ENCODE measurements around the gene PRODH.

Gene PRODH

GRCh38 chr22:18929459-18929858, 6.6 kb downstream of the PRODH start:
- Histone ChIP-seq H2BK120ac (ENCODE audit: low read depth, low read length) (no peak overlapping the region), H2BK15ac (ENCODE audit: low read depth, poor library complexity, severe bottlenecking) (no peak overlapping the region), H3K36me3 (ENCODE audit: control insufficient read depth in 1 of 2, insufficient read depth in 2 of 2, low read depth in 1 of 2, low read length in 2 of 2) (no peaks in the 10 kb centered on the region), H3K4me2 (ENCODE audit: low read length, poor library complexity, severe bottlenecking) (no peak overlapping the region), H3K4me1 (ENCODE audit: control insufficient read depth, insufficient read depth, low read depth, low read length) (no peaks in the 10 kb centered on the region), H3K27ac (ENCODE audit: low read length, poor library complexity, severe bottlenecking) (no peak overlapping the region), H3K18ac (ENCODE audit: low read depth in 1 of 2, low read length in 2 of 2) (no peak overlapping the region), H3K4ac (ENCODE audit: low read depth in 1 of 2, low read length in 2 of 2) (no peak overlapping the region), H2AK5ac (ENCODE audit: low read length, severe bottlenecking) (no peak overlapping the region), H3K27me3 (ENCODE audit: control insufficient read depth in 1 of 2, insufficient read depth in 1 of 2, low read length in 2 of 2) (no peaks in the 10 kb centered on the region), H3K79me1 (replicated peaks; ENCODE audit: low read length, poor library complexity, severe bottlenecking) (no peaks in the 10 kb centered on the region), H2BK5ac (ENCODE audit: low read depth, low read length, poor library complexity, severe bottlenecking) (no peak overlapping the region), H2BK12ac (ENCODE audit: low read length in 2 of 2) (no peak overlapping the region), H3K9ac (ENCODE audit: low read length) (no peak overlapping the region), H2AFZ (ENCODE audit: low read depth, low read length) (no peak overlapping the region), H3K9me3 (ENCODE audit: control insufficient read depth, low read length) (no peaks in the 10 kb centered on the region), H4K8ac (ENCODE audit: low read length) (no peak overlapping the region), H3K4me3 (ENCODE audit: insufficient read depth in 1 of 2, low read depth in 1 of 2, low read length in 2 of 2) (no peak overlapping the region), H4K91ac (ENCODE audit: low read length) (no peak overlapping the region), H3K23ac (ENCODE audit: low read length in 2 of 2) (no peak overlapping the region), H3K14ac (ENCODE audit: low read length in 2 of 2) (no peak overlapping the region)
- DNase-seq = no peak
- WGBS = no CpG with 5 or more reads among the region's 5 CpGs

DNA sequence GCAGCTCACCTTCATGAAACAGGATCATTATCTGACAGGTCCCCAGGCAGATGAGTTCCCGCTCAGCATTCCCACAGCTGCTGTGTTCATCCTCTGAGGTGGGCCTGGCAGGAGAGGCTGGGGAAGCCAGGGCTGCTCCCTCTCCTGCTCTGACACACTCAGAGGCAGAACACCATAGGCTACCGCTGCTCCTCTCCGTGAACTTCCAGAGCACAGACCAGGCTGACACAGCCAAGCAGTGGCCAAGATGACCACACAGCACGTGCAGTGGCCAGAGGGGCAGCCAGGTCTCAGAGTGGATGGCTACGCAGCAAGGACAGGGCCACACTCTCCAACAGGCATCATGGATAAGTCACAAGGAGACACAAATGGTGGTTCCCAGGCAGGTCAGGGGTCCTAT, 8.5 kb downstream of the PRODH start:
- no peak overlapping the region for H3K23ac ChIP-seq (ENCODE audit: low read length in 2 of 2)
- H3K79me1 ChIP-seq (replicated peaks; ENCODE audit: low read length, poor library complexity, severe bottlenecking) = no peaks in the 10 kb centered on the region
- no CpG with 5 or more reads among the region's 5 CpGs for WGBS
- H4K91ac ChIP-seq (ENCODE audit: low read length) = no peak overlapping the region
- no peak overlapping the region for H3K4ac ChIP-seq (ENCODE audit: low read depth in 1 of 2, low read length in 2 of 2)
- H2AFZ ChIP-seq (ENCODE audit: low read depth, low read length) = no peak overlapping the region
- H3K4me2 ChIP-seq (ENCODE audit: low read length, poor library complexity, severe bottlenecking) = no peak overlapping the region
- H2BK15ac ChIP-seq (ENCODE audit: low read depth, poor library complexity, severe bottlenecking) = no peak overlapping the region
- H3K4me3 ChIP-seq (ENCODE audit: insufficient read depth in 1 of 2, low read depth in 1 of 2, low read length in 2 of 2) = no peak overlapping the region
- no peak overlapping the region for H2BK120ac ChIP-seq (ENCODE audit: low read depth, low read length)
- H3K27ac ChIP-seq (ENCODE audit: low read length, poor library complexity, severe bottlenecking) = no peak overlapping the region
- no peak overlapping the region for H2AK5ac ChIP-seq (ENCODE audit: low read length, severe bottlenecking)
- H3K36me3 ChIP-seq (ENCODE audit: control insufficient read depth in 1 of 2, insufficient read depth in 2 of 2, low read depth in 1 of 2, low read length in 2 of 2) = no peaks in the 10 kb centered on the region
- H3K4me1 ChIP-seq (ENCODE audit: control insufficient read depth, insufficient read depth, low read depth, low read length) = no peaks in the 10 kb centered on the region
- no peak overlapping the region for H2BK12ac ChIP-seq (ENCODE audit: low read length in 2 of 2)
- no peak overlapping the region for H3K14ac ChIP-seq (ENCODE audit: low read length in 2 of 2)
- H2BK5ac ChIP-seq (ENCODE audit: low read depth, low read length, poor library complexity, severe bottlenecking) = no peak overlapping the region
- no peak overlapping the region for H4K8ac ChIP-seq (ENCODE audit: low read length)
- H3K9ac ChIP-seq (ENCODE audit: low read length) = no peak overlapping the region
- no peaks in the 10 kb centered on the region for H3K9me3 ChIP-seq (ENCODE audit: control insufficient read depth, low read length)
- DNase-seq = no peak
- H3K18ac ChIP-seq (ENCODE audit: low read depth in 1 of 2, low read length in 2 of 2) = no peak overlapping the region
- no peaks in the 10 kb centered on the region for H3K27me3 ChIP-seq (ENCODE audit: control insufficient read depth in 1 of 2, insufficient read depth in 1 of 2, low read length in 2 of 2)

DNA sequence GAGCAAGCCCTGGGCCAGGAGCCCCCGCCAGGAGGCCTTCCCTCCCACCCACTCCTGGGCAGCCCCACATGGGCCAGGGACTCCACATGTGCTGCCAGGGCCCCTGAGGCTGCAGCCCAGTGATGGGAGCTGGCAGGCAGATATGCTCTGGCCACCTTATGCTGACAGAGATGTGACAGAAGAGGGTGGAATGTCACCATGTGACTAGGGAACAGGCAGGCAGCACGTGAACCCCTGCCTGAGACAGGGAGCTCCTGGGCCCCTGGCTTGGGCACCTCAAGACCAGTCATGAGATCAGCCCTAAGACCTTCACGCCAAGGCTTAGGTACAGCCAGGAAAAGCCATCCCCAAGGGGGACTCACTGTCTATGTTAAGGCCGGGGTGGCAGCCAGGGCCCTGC, 9.1 kb downstream of the PRODH start:
- Histone ChIP-seq H3K4me1 (ENCODE audit: control insufficient read depth, insufficient read depth, low read depth, low read length) (no peaks in the 10 kb centered on the region), H3K79me1 (replicated peaks; ENCODE audit: low read length, poor library complexity, severe bottlenecking) (no peaks in the 10 kb centered on the region), H2BK12ac (ENCODE audit: low read length in 2 of 2) (no peak overlapping the region), H2BK5ac (ENCODE audit: low read depth, low read length, poor library complexity, severe bottlenecking) (no peak overlapping the region), H3K27me3 (ENCODE audit: control insufficient read depth in 1 of 2, insufficient read depth in 1 of 2, low read length in 2 of 2) (no peaks in the 10 kb centered on the region), H2AK5ac (ENCODE audit: low read length, severe bottlenecking) (no peak overlapping the region), H3K9me3 (ENCODE audit: control insufficient read depth, low read length) (no peaks in the 10 kb centered on the region), H3K18ac (ENCODE audit: low read depth in 1 of 2, low read length in 2 of 2) (no peak overlapping the region), H3K4me3 (ENCODE audit: insufficient read depth in 1 of 2, low read depth in 1 of 2, low read length in 2 of 2) (no peak overlapping the region), H4K91ac (ENCODE audit: low read length) (no peak overlapping the region), H3K4ac (ENCODE audit: low read depth in 1 of 2, low read length in 2 of 2) (no peak overlapping the region), H3K36me3 (ENCODE audit: control insufficient read depth in 1 of 2, insufficient read depth in 2 of 2, low read depth in 1 of 2, low read length in 2 of 2) (no peaks in the 10 kb centered on the region), H3K27ac (ENCODE audit: low read length, poor library complexity, severe bottlenecking) (no peak overlapping the region), H3K4me2 (ENCODE audit: low read length, poor library complexity, severe bottlenecking) (no peak overlapping the region), H3K23ac (ENCODE audit: low read length in 2 of 2) (no peak overlapping the region), H3K14ac (ENCODE audit: low read length in 2 of 2) (no peak overlapping the region), H2AFZ (ENCODE audit: low read depth, low read length) (no peak overlapping the region), H3K9ac (ENCODE audit: low read length) (no peak overlapping the region), H2BK120ac (ENCODE audit: low read depth, low read length) (no peak overlapping the region), H4K8ac (ENCODE audit: low read length) (no peak overlapping the region), H2BK15ac (ENCODE audit: low read depth, poor library complexity, severe bottlenecking) (no peak overlapping the region)
- DNase-seq = no peak
- no CpG with 5 or more reads among the region's 4 CpGs for WGBS

DNA sequence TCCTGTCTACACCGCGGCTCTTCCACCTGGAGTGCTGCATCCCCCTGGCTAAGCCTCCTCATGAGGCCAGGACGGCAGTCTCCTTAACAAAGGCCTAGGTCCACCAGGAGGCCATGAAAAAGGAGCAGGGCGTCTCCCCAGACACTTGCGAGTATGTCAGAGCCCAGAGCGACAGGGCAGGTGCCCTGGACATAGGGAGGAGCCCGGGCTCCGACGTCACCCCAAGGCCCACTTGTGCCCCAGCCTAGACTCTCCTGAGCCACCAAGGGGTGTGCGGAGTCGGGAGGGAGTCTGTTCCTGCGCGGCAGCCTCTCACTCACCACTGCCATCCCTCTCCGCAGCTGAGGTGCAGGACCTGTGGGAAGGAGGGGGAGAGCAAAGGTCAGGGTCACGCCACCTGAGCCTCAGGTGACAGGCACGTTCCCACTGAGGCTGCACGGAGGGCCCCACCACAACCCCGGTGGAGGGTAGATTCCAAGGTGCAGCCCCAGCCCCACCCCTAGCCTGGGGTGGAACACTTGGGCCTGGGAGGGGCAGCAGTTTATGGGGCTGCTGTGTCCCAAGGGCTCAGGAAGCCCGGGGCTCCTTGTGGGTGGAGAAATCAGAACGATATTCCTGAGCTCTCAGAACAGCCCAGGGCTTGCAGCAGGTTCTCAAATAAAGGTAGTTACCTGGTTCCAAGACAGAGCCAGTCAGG, 10.6 kb downstream of the PRODH start:
- WGBS = no CpG with 5 or more reads among the region's 20 CpGs

More for the DNA sequence above, 10.6 kb downstream of the PRODH start:
- no peak overlapping the region for H4K8ac ChIP-seq (ENCODE audit: low read length)
- no peak overlapping the region for H2BK5ac ChIP-seq (ENCODE audit: low read depth, low read length, poor library complexity, severe bottlenecking)
- no peaks in the 10 kb centered on the region for H3K27me3 ChIP-seq (ENCODE audit: control insufficient read depth in 1 of 2, insufficient read depth in 1 of 2, low read length in 2 of 2)
- no peaks in the 10 kb centered on the region for H3K4me1 ChIP-seq (ENCODE audit: control insufficient read depth, insufficient read depth, low read depth, low read length)
- no peak overlapping the region for H3K14ac ChIP-seq (ENCODE audit: low read length in 2 of 2)
- no peak overlapping the region for H3K9ac ChIP-seq (ENCODE audit: low read length)
- no peak overlapping the region for H2AFZ ChIP-seq (ENCODE audit: low read depth, low read length)
- no peak for DNase-seq
- H3K4ac ChIP-seq (ENCODE audit: low read depth in 1 of 2, low read length in 2 of 2) = no peak overlapping the region
- no peak overlapping the region for H2BK15ac ChIP-seq (ENCODE audit: low read depth, poor library complexity, severe bottlenecking)
- no peaks in the 10 kb centered on the region for H3K79me1 ChIP-seq (replicated peaks; ENCODE audit: low read length, poor library complexity, severe bottlenecking)
- H2BK120ac ChIP-seq (ENCODE audit: low read depth, low read length) = no peak overlapping the region
- no peak overlapping the region for H3K27ac ChIP-seq (ENCODE audit: low read length, poor library complexity, severe bottlenecking)
- H2BK12ac ChIP-seq (ENCODE audit: low read length in 2 of 2) = no peak overlapping the region
- H3K9me3 ChIP-seq (ENCODE audit: control insufficient read depth, low read length) = no peaks in the 10 kb centered on the region
- no peak overlapping the region for H3K23ac ChIP-seq (ENCODE audit: low read length in 2 of 2)
- H3K4me3 ChIP-seq (ENCODE audit: insufficient read depth in 1 of 2, low read depth in 1 of 2, low read length in 2 of 2) = no peak overlapping the region
- H4K91ac ChIP-seq (ENCODE audit: low read length) = no peak overlapping the region
- H3K18ac ChIP-seq (ENCODE audit: low read depth in 1 of 2, low read length in 2 of 2) = no peak overlapping the region
- H3K36me3 ChIP-seq (ENCODE audit: control insufficient read depth in 1 of 2, insufficient read depth in 2 of 2, low read depth in 1 of 2, low read length in 2 of 2) = no peaks in the 10 kb centered on the region
- H3K4me2 ChIP-seq (ENCODE audit: low read length, poor library complexity, severe bottlenecking) = no peak overlapping the region
- no peak overlapping the region for H2AK5ac ChIP-seq (ENCODE audit: low read length, severe bottlenecking)

Measured in mesenchymal stem cell (in vitro differentiated cells and primary cell).